ENCODE data around the gene HOXD4. TPM values are rescaled to one million over a fixed set of nuclear protein-coding genes. Genes with fewer than 3 reads are reported as not detected.

The HOXD4 gene
- polyA plus RNA-seq, 1 of the 3 experiments (the other 2 are of a cell fraction) = 1.0 TPM

- Histone ChIP-seq H4K20me1 (ENCODE audit: insufficient read depth) (no peaks in the 10 kb centered on the region), H3K9me2 (no peaks in the 10 kb centered on the region), H3F3A (replicated peaks; ENCODE audit: insufficient read depth) (peaks cover 8% of the 10 kb centered on the region), H3K4me2 (no peak overlapping the region), H2AFZ (ENCODE audit: low read depth) (no peak overlapping the region), H3K9ac (no peak overlapping the region), H3K36me3 (replicated peaks in 1 of 2; ENCODE audit: control insufficient read depth in 1 of 2, insufficient read depth in 2 of 2, low read length in 1 of 2) (no peaks in the 10 kb centered on the region), H3K27me3 (ENCODE audit: insufficient read depth) (peaks cover 97% of the 10 kb centered on the region), H3K27ac (ENCODE audit: low read depth in 2 of 2, low read length in 1 of 2) (no peak overlapping the region), H3K4me3 (ENCODE audit: low read depth in 2 of 2, low read length in 1 of 2) (no peak overlapping the region), H3K4me1 (ENCODE audit: control insufficient read depth in 1 of 2, insufficient read depth in 2 of 2, low read depth in 1 of 2, low read length in 1 of 2) (peaks cover 0 to 24% of the 10 kb centered on the region in 2 experiments; a peak in 3 of 4 replicates), H3K79me2 (ENCODE audit: insufficient read depth) (no peaks in the 10 kb centered on the region), H3K9me3 (no peaks in the 10 kb centered on the region)
- no peak for DNase-seq
- CTCF ChIA-PET = interaction anchor here (0.7 to 17.7 kb wide), 9 partner anchors 9 to 1045 kb away, joined by 3 to 264 read pairs (median 4); partner anchors contain the start of genes HOXD12 and HOXD13
- 66% methylated on average over 7 of the region's 7 CpGs for WGBS (ENCODE audit: low lambda C conversion rate)
- TF ChIP-seq CHD2 (IDR thresholded peaks at IDR 0.05; ENCODE audit: low read length, partially characterized antibody) = no peak
- TF ChIP-seq IRF3 (IDR thresholded peaks at IDR 0.05; ENCODE audit: low read depth, low read length) = no peak
- no peak for TF ChIP-seq JUND (IDR thresholded peaks at IDR 0.05)
- no peak for TF ChIP-seq GABPA (IDR thresholded peaks at IDR 0.05; ENCODE audit: low read depth)
- TF ChIP-seq FOXM1 (IDR thresholded peaks at IDR 0.05; ENCODE audit: low read depth) = no peak
- TF ChIP-seq NRF1 (IDR thresholded peaks at IDR 0.05; ENCODE audit: low read depth, low read length) = no peak
- TF ChIP-seq POLR2AphosphoS5 (IDR thresholded peaks at IDR 0.05; ENCODE audit: low read depth, low read length) = no peak
- no peak for TF ChIP-seq SIN3A (IDR thresholded peaks at IDR 0.05; ENCODE audit: borderline replicate concordance, low read depth, low read length)
- TF ChIP-seq TCF12 (IDR thresholded peaks at IDR 0.05) = no peak
- TF ChIP-seq REST (IDR thresholded peaks at IDR 0.05; ENCODE audit: low read depth, low read length) = no peak
- no peak for TF ChIP-seq TAF1 (IDR thresholded peaks at IDR 0.05; ENCODE audit: borderline replicate concordance, low read depth, low read length)
- no peak for TF ChIP-seq RCOR1 (IDR thresholded peaks at IDR 0.05; ENCODE audit: low read length)
- TF ChIP-seq MAX (IDR thresholded peaks at IDR 0.05; ENCODE audit: low read depth) = no peak
- POLR2A ChIA-PET = interaction anchor here (1.1 kb wide), 1 partner anchor 20 kb away, joined by 3 read pairs; the partner anchor contains the start of gene HOXD9
These were observed 49.0 kb upstream of the HOXD4 start for GRCh38 chr2:176102309-176102866.

Data from SK-N-SH (cell line).